GM12878 (cell line): Measurements from ENCODE around the gene FBXL7. TPM values are rescaled to one million over a fixed set of nuclear protein-coding genes. Genes with fewer than 3 reads are reported as not detected.

Experiments used
- ATAC-seq: fragments of 200-7000 bp; cut with Tn5 transposase; 3 replicates; pipeline ENCODE4 v1.9.1; 2020; ENCODE audit warnings: mild to moderate bottlenecking, moderate library complexity
- BruUV-seq: library from RNA; stranded (reverse); fragments of 400-500 nt; replicated peaks from 2 replicates; lab custom pipeline; 2021; lab: Mats Ljungman, UMichigan
- CTCF ChIA-PET: fragments of 300-600 bp; sonication (Branson Sonifier 250); formaldehyde crosslinking; extraction: SDS; loops from one replicate; lab custom pipeline; 2021; ENCODE audit warnings: inconsistent platforms; lab: Yijun Ruan, JAX
- POLR2A ChIA-PET: fragments of 350-600 bp; formaldehyde crosslinking; extraction: SDS; loops from one replicate; lab custom pipeline; 2021; ENCODE audit warnings: inconsistent platforms; lab: Charles Lee
- RAD21 ChIA-PET: fragments of 300-600 bp; sonication (Branson Sonifier 250); formaldehyde crosslinking; loops from one replicate; lab custom pipeline; 2023; ENCODE audit warnings: antibody characterized with exemption; ENCODE audit not compliant: unreplicated experiment; lab: Charles Lee
- SMC1A ChIA-PET: fragments of 300-600 bp; sonication (Branson Sonifier 250); formaldehyde crosslinking; loops from one replicate; lab custom pipeline; 2023; ENCODE audit not compliant: unreplicated experiment, uncharacterized antibody; lab: Charles Lee
- DNase-seq: peaks from one replicate; pipeline ENCODE4 v3.0.0-alpha.2; 2011; ENCODE audit warnings: low read depth, low spot score
- FAIRE-seq: peaks from 3 replicates; lab custom pipeline; 2011; peaks lifted over from hg19 to GRCh38; lab: Jason Lieb, UNC
- H2AFZ ChIP-seq: 2 replicates; pipeline ENCODE4 v1.6.0; 2011; ENCODE audit warnings: low read depth, low read length, control low read depth; ENCODE audit not compliant: control insufficient read depth
- H3K27ac ChIP-seq: 2 replicates; pipeline ENCODE4 v1.5.1; 2011; ENCODE audit warnings: control low read depth; ENCODE audit not compliant: control insufficient read depth, insufficient read depth
- H3K27me3 ChIP-seq, 2 experiments: replicated peaks in 1 of 2; 2 replicates each; pipeline versions ENCODE4 v1.6.0 to v1.6.1; 2011; ENCODE audit warnings: low read length in 1 of 2; ENCODE audit not compliant: control insufficient read depth in 2 of 2, insufficient read depth in 2 of 2
- H3K36me3 ChIP-seq, 2 experiments: 2 replicates each; pipeline ENCODE4 v1.5.1; 2011; ENCODE audit warnings: low read length in 1 of 2; ENCODE audit not compliant: control insufficient read depth in 2 of 2, insufficient read depth in 2 of 2
- H3K4me1 ChIP-seq: 2 replicates; pipeline ENCODE4 v1.6.1; 2011; ENCODE audit warnings: mild to moderate bottlenecking, low read length, moderate library complexity, mixed read lengths; ENCODE audit not compliant: control insufficient read depth, insufficient read depth
- H3K4me2 ChIP-seq: 2 replicates; pipeline ENCODE4 v1.6.0; 2011; ENCODE audit warnings: control low read depth; ENCODE audit not compliant: control insufficient read depth, insufficient read depth
- H3K4me3 ChIP-seq: fragments of 200-600 bp; sonication (generic); 2 replicates; pipeline ENCODE4 v1.5.1; 2016
- H3K79me2 ChIP-seq: 2 replicates; pipeline ENCODE4 v1.6.0; 2011; ENCODE audit warnings: low read length; ENCODE audit not compliant: control insufficient read depth, insufficient read depth
- H3K9ac ChIP-seq: 2 replicates; pipeline ENCODE4 v1.8.0; 2011; ENCODE audit warnings: low read length, control low read depth, mixed read lengths; ENCODE audit not compliant: control insufficient read depth, insufficient read depth
- H3K9me3 ChIP-seq: replicated peaks from 3 replicates; pipeline ENCODE4 v1.5.1; 2011; ENCODE audit warnings: mild to moderate bottlenecking, low read length; ENCODE audit not compliant: control insufficient read depth, insufficient read depth
- H4K20me1 ChIP-seq: 2 replicates; pipeline ENCODE4 v1.6.0; 2011; ENCODE audit not compliant: control insufficient read depth, insufficient read depth
- BRCA1 ChIP-seq: IDR thresholded peaks from 2 replicates; pipeline ENCODE4 v1.6.1; 2011; ENCODE audit warnings: low read depth, low read length, improper control_type of control experiment
- E2F8 ChIP-seq: fragments of 450-650 bp; IDR thresholded peaks from 2 replicates; pipeline ENCODE4 v1.6.1; 2018; ENCODE audit warnings: mild to moderate bottlenecking, low read depth, moderate library complexity; ENCODE audit not compliant: partially characterized antibody
- ESRRA ChIP-seq: IDR thresholded peaks from 2 replicates; pipeline ENCODE4 v1.6.1; 2012; ENCODE audit warnings: mild to moderate bottlenecking, low read length, improper control_type of control experiment
- FOXM1 ChIP-seq: IDR thresholded peaks from 2 replicates; pipeline ENCODE4 v1.6.1; 2012; ENCODE audit warnings: low read depth, mild to moderate bottlenecking, inconsistent platforms, low read length, moderate library complexity
- HCFC1 ChIP-seq: fragments of 150-350 bp; IDR thresholded peaks from 2 replicates; pipeline ENCODE4 v1.6.1; 2014; ENCODE audit warnings: low read length
- HDAC6 ChIP-seq: fragments of 200-600 bp; sonication (generic); IDR thresholded peaks from one replicate; pipeline ENCODE4 v1.8.0; 2017; ENCODE audit warnings: antibody characterized with exemption; ENCODE audit not compliant: unreplicated experiment
- NFIC ChIP-seq: IDR thresholded peaks from 2 replicates; pipeline ENCODE4 v1.6.1; 2012; ENCODE audit warnings: low read depth, mild to moderate bottlenecking, inconsistent platforms, low read length, moderate library complexity
- RAD21 ChIP-seq: IDR thresholded peaks from 2 replicates; pipeline ENCODE4 v1.6.1; 2011; ENCODE audit warnings: mild to moderate bottlenecking, low read depth, low read length, moderate library complexity; ENCODE audit not compliant: insufficient read depth
- SIN3A ChIP-seq: IDR thresholded peaks from 2 replicates; pipeline ENCODE4 v1.6.1; 2012; ENCODE audit warnings: low read depth, low read length, improper control_type of control experiment
- SREBF1 ChIP-seq: IDR thresholded peaks from 2 replicates; pipeline ENCODE4 v1.6.1; 2012; ENCODE audit warnings: mild to moderate bottlenecking, low read length
- SRF ChIP-seq, 2 experiments: IDR thresholded peaks; 2 replicates each; pipeline ENCODE4 v1.6.1; 2011; ENCODE audit warnings: low read depth in 2 of 2, low read length in 2 of 2, mild to moderate bottlenecking in 1 of 2, moderate library complexity in 1 of 2
- SUPT20H ChIP-seq: IDR thresholded peaks from 2 replicates; pipeline ENCODE4 v1.6.1; 2011; ENCODE audit warnings: low read depth, mild to moderate bottlenecking, low read length, moderate library complexity, borderline replicate concordance; ENCODE audit not compliant: control insufficient read depth
- TCF7 ChIP-seq: IDR thresholded peaks from 2 replicates; pipeline ENCODE4 v1.6.1; 2014; ENCODE audit warnings: antibody characterized with exemption, borderline replicate concordance
- ZNF622 ChIP-seq: fragments of 450-650 bp; IDR thresholded peaks from 2 replicates; pipeline ENCODE4 v1.6.1; 2017; ENCODE audit warnings: mild to moderate bottlenecking, inconsistent platforms
- ZZZ3 ChIP-seq: IDR thresholded peaks from 2 replicates; pipeline ENCODE4 v1.6.1; 2011; ENCODE audit warnings: low read depth; ENCODE audit not compliant: control insufficient read depth, insufficient read length
- WGBS: methylation state at CpG from one replicate; pipeline ENCODE4 v1.1.6; 2016; ENCODE audit warnings: low lambda C conversion rate; ENCODE audit not compliant: insufficient replicate concordance, insufficient coverage; ENCODE audit errors: missing lambda C conversion rate; 5-methylcytosine and 5-hydroxymethylcytosine counted together
- in situ Hi-C: fragments of 300-500 bp; cut with MboI; formaldehyde crosslinking; loops from 9 replicates; pipeline ENCODE4 v1.14.3; 2018; ENCODE audit warnings: mixed read lengths
- intact Hi-C: fragments of 100-400 bp; cut with micrococcal nuclease; formaldehyde crosslinking; loops from one replicate; pipeline ENCODE4 v1.14.2; 2022; ENCODE audit not compliant: unreplicated experiment
- polyA plus RNA-seq, 11 experiments: library from polyadenylated mRNA; depleted of rRNA in 4 of 11; unstranded in 6 of 11; stranded (reverse) in 5 of 11; fragments of >200 nt; fragmentation: Nextera tagmentation in 4 of 11; fragmentation: Illumina TruSeq in 1 of 11; extraction: Ambion mirVana in 4 of 11; extraction: Trizol in 1 of 11; gene quantifications; 1 replicate in 1 of 11; 2 replicates in 10 of 11; pipeline versions ENCODE4 v1.2.1 to v1.2.3, GENCODE V29; 2011 to 2016; ENCODE audit warnings: inconsistent platforms in 2 of 11, missing spikeins in 2 of 11, low read depth in 1 of 11
- total RNA-seq, 4 experiments: library from RNA; depleted of rRNA in 3 of 4; stranded (reverse); fragments of >200 nt in 3 of 4; fragmentation: Illumina TruSeq in 1 of 4; extraction: Trizol in 1 of 4; gene quantifications; 2 replicates each; pipeline versions ENCODE4 v1.2.1 to v1.2.3, GENCODE V29; 2013 to 2021
- TF ChIP-seq, protein P1 (sequence below): IDR thresholded peaks from 2 replicates; pipeline ENCODE4 v1.6.1; 2012; ENCODE audit warnings: low read depth, low read length, improper control_type of control experiment
- TF ChIP-seq, protein P2 (sequence below): fragments of 450-650 bp; formaldehyde crosslinking; IDR thresholded peaks from 2 replicates; pipeline ENCODE4 v1.4.0; 2022; ENCODE audit warnings: mild to moderate bottlenecking, moderate library complexity

The FBXL7 gene
- total and polyA plus RNA-seq, 10 of the 15 experiments (the other 5 are each of a cell fraction or from before 2014, with no cell fraction given) = 0.03 to 0.44 (median 0.16) TPM

- no peak overlapping the region for H3K27ac ChIP-seq
- H3K79me2 ChIP-seq = no peaks in the 10 kb centered on the region
- 16% methylated on average over 10 of the region's 10 CpGs for WGBS
- no peaks in the 10 kb centered on the region for H3K27me3 ChIP-seq
- no peak for TF ChIP-seq FOXM1
- TF ChIP-seq SUPT20H = no peak
- TF ChIP-seq SREBF1 = no peak
- TF ChIP-seq TCF7 = no peak
- TF ChIP-seq, protein P1, sequence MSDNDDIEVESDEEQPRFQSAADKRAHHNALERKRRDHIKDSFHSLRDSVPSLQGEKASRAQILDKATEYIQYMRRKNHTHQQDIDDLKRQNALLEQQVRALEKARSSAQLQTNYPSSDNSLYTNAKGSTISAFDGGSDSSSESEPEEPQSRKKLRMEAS = no peak
- no peak for TF ChIP-seq SIN3A
- no peak for TF ChIP-seq ESRRA
- no peak for TF ChIP-seq SRF (IDR thresholded peaks at IDR 0.05; ENCODE audit: low read depth in 2 of 2, low read length in 2 of 2)
- TF ChIP-seq ZNF622 = no peak
- TF ChIP-seq ZZZ3 = no peak
- no peak for TF ChIP-seq HCFC1
- TF ChIP-seq BRCA1 = no peak
- TF ChIP-seq NFIC = no peak
- no peak for TF ChIP-seq E2F8
- TF ChIP-seq, protein P2, sequence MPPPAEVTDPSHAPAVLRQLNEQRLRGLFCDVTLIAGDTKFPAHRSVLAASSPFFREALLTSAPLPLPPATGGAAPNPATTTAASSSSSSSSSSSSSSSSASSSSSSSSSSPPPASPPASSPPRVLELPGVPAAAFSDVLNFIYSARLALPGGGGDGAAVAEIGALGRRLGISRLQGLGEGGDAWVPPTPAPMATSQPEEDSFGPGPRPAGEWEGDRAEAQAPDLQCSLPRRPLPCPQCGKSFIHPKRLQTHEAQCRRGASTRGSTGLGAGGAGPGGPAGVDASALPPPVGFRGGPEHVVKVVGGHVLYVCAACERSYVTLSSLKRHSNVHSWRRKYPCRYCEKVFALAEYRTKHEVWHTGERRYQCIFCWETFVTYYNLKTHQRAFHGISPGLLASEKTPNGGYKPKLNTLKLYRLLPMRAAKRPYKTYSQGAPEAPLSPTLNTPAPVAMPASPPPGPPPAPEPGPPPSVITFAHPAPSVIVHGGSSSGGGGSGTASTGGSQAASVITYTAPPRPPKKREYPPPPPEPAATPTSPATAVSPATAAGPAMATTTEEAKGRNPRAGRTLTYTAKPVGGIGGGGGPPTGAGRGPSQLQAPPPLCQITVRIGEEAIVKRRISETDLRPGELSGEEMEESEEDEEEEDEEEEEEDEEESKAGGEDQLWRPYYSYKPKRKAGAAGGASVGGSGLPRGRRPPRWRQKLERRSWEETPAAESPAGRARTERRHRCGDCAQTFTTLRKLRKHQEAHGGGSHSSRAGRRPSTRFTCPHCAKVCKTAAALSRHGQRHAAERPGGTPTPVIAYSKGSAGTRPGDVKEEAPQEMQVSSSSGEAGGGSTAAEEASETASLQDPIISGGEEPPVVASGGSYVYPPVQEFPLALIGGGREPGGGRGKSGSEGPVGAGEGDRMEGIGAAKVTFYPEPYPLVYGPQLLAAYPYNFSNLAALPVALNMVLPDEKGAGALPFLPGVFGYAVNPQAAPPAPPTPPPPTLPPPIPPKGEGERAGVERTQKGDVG (CRISPR knock-in tag) = no peak
- no peak for TF ChIP-seq RAD21
- TF ChIP-seq HDAC6 = no peak
- BruUV-seq = no TSS peak
- no peak overlapping the region for H3K9ac ChIP-seq
- no peak overlapping the region for H3K4me2 ChIP-seq
- RAD21 ChIA-PET = no interaction called here
- FAIRE-seq = no peak
- POLR2A ChIA-PET = no interaction called here
- no peaks in the 10 kb centered on the region for H3K36me3 ChIP-seq
- no peaks in the 10 kb centered on the region for H3K9me3 ChIP-seq
- CTCF ChIA-PET = interaction anchor here (0.5 kb wide), 1 partner anchor 22 kb away, joined by 3 read pairs; no protein-coding TSS in a partner anchor
- no peaks in the 10 kb centered on the region for H3K4me1 ChIP-seq
- SMC1A ChIA-PET = no interaction called here
- no peaks in the 10 kb centered on the region for H4K20me1 ChIP-seq
- H2AFZ ChIP-seq = no peak overlapping the region
- no peak overlapping the region for H3K4me3 ChIP-seq
- intact Hi-C loops = no loop called here
- in situ Hi-C loops = no loop called here
- ATAC-seq = no peak; the same call in 2 of the 3 replicates
- DNase-seq = no peak
Measured at GRCh38 chr5:15577132-15577531, 77.2 kb downstream of the FBXL7 start.
